ENCODE results near the gene TUNAR.

DNA sequence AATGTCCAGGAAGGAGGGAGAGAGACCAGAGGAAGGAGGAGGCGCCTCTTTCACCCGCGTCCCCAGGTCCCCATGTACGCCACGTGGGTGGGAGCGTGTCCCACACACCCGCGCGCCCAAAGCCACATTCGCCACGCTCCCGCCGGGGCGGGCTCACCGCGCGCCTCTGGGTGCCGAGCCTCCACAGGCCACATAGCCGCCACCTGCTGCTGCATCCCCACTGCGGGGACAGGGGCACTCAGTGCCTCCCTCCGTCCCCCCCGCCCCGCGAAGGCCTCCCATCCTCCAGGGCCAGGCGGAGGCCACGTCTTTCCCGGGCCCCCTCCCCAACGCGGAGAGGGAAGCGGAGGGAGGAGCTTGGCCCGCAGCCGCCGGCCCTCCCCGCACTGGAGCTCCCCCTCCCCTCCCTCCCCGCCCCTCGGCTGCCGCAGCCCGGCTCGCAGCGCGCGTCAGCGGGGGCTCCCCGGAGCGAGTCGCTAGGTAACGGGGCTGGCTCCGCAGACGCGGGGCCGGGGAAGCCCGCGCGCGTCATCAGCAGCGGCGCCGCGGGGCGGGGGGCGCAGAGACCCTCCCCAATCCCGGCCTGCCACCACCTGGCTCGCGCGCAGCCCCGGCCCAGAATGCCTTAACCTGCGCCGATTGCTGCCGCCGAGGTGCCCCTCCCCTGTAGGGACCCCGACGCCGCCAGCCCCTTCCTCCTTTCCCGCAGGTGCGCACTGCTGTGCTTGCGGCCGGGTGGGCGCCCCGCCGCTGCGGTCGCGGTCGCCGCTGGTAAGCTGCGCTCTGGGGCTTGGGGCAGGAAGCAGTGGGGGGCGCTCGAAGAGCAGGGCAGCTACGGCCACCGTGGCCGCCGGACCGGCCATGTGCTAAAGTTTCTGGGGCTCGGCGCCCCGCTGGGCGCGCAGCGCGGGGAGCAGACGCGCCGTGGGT lies 536 bp upstream of the TUNAR start:
- TF ChIP-seq POLR2AphosphoS5 (IDR thresholded peaks at IDR 0.05) (peak; percentile 75), CTCF (IDR thresholded peaks at IDR 0.05; ENCODE audit: poor library complexity, severe bottlenecking) (peak; percentile 61), SMC3 (conservative IDR thresholded peaks at IDR 0.05; ENCODE audit: poor library complexity) (peak; percentile 53), EZH2 (IDR thresholded peaks at IDR 0.05; ENCODE audit: borderline replicate concordance, insufficient read depth, low read length, poor library complexity, severe bottlenecking) (no peak), TAF1 (IDR thresholded peaks at IDR 0.05; ENCODE audit: low read depth) (peak; percentile 37), EP300 (conservative IDR thresholded peaks at IDR 0.05; ENCODE audit: poor library complexity, severe bottlenecking) (peak; percentile 74)
- TF ChIP-seq, protein P1, sequence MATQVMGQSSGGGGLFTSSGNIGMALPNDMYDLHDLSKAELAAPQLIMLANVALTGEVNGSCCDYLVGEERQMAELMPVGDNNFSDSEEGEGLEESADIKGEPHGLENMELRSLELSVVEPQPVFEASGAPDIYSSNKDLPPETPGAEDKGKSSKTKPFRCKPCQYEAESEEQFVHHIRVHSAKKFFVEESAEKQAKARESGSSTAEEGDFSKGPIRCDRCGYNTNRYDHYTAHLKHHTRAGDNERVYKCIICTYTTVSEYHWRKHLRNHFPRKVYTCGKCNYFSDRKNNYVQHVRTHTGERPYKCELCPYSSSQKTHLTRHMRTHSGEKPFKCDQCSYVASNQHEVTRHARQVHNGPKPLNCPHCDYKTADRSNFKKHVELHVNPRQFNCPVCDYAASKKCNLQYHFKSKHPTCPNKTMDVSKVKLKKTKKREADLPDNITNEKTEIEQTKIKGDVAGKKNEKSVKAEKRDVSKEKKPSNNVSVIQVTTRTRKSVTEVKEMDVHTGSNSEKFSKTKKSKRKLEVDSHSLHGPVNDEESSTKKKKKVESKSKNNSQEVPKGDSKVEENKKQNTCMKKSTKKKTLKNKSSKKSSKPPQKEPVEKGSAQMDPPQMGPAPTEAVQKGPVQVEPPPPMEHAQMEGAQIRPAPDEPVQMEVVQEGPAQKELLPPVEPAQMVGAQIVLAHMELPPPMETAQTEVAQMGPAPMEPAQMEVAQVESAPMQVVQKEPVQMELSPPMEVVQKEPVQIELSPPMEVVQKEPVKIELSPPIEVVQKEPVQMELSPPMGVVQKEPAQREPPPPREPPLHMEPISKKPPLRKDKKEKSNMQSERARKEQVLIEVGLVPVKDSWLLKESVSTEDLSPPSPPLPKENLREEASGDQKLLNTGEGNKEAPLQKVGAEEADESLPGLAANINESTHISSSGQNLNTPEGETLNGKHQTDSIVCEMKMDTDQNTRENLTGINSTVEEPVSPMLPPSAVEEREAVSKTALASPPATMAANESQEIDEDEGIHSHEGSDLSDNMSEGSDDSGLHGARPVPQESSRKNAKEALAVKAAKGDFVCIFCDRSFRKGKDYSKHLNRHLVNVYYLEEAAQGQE (IDR thresholded peaks at IDR 0.05; ENCODE audit: borderline replicate concordance): peak; percentile 51
